HUES64 (cell line): ENCODE results near the gene PGLYRP4.

Experiments used
- H3K27ac ChIP-seq: 2 replicates; pipeline ENCODE4 v1.7.0; 2013; ENCODE audit warnings: low read depth, low read length, inconsistent platforms
- H3K27me3 ChIP-seq: 2 replicates; pipeline ENCODE4 v1.6.1; 2013; ENCODE audit warnings: mild to moderate bottlenecking, low read length; ENCODE audit not compliant: insufficient read depth
- H3K36me3 ChIP-seq: 2 replicates; pipeline ENCODE4 v1.6.1; 2013; ENCODE audit warnings: mild to moderate bottlenecking, low read length; ENCODE audit not compliant: insufficient read depth
- H3K4me1 ChIP-seq: 2 replicates; pipeline ENCODE4 v1.6.1; 2013; ENCODE audit warnings: mild to moderate bottlenecking, low read length, moderate library complexity; ENCODE audit not compliant: insufficient read depth
- H3K4me3 ChIP-seq: 2 replicates; pipeline ENCODE4 v1.5.1; 2013; ENCODE audit warnings: mild to moderate bottlenecking, low read length, moderate library complexity
- H3K9ac ChIP-seq: 2 replicates; pipeline ENCODE4 v1.6.1; 2013; ENCODE audit warnings: mild to moderate bottlenecking, low read depth, low read length
- H3K9me3 ChIP-seq: 2 replicates; pipeline ENCODE4 v1.6.1; 2013; ENCODE audit warnings: low read depth, low read length; ENCODE audit not compliant: insufficient read depth
- WGBS: fragments of 150-250, 120-280 bp; methylation state at CpG from one replicate; pipeline ENCODE4 v1.1.7; 2013; ENCODE audit warnings: missing lambda C conversion rate; 5-methylcytosine and 5-hydroxymethylcytosine counted together

Gene PGLYRP4

DNA sequence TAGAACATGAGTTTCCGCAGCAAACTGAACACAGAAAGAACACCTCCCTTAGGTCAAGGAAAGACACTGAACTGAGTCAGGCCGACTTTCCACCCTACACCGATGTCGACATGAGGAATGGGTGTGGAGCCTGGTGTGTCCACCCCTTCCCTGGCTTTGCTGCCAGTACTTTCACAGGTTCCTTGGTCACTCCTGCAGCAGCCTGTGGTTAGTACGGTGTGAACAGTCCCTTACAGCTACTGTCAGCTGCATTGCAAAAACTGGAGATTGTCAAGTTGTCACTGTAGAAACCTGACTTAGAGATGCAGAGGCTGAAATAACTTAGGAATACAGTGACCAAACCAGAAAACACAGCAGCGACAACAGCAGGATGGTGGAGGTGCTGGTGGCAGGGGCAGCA, 43.0 kb downstream of the PGLYRP4 start:
- no peak overlapping the region for H3K4me3 ChIP-seq
- 93% methylated on average over 6 of the region's 6 CpGs for WGBS
- H3K4me1 ChIP-seq: 0 out of 2 replicates have a peak, but pooled peaks cover 9% of the 10 kb centered on the region
- no peak overlapping the region for H3K27ac ChIP-seq
- H3K27me3 ChIP-seq: no peaks in the 10 kb centered on the region
- H3K9ac ChIP-seq: no peak overlapping the region
- no peaks in the 10 kb centered on the region for H3K9me3 ChIP-seq
- H3K36me3 ChIP-seq: no peaks in the 10 kb centered on the region

DNA sequence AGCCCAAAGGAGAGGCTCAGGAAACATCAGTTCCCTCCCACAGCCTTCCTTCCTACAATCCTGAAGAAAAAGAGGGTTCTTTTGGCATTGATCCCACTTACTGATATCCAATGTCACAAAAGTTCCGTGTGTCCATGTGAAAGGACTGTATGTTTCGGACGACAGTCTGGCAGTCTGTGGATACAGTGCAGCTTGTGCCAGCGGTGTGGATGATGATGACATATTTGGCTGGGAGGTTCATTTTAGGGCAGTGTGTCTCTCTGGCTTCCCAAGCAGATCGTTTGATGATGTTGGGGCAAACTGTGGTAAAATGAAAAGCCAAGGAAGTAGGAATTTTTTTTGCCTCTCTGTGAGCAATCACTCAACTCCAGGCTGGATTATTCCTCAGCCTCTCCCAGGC, 46.3 kb downstream of the PGLYRP4 start:
- Histone ChIP-seq H3K4me3 (no peak overlapping the region), H3K36me3 (no peaks in the 10 kb centered on the region), H3K27me3 (no peaks in the 10 kb centered on the region), H3K27ac (no peak overlapping the region), H3K9ac (no peak overlapping the region), H3K9me3 (no peaks in the 10 kb centered on the region), H3K4me1 (0 out of 2 replicates have a peak, but pooled peaks cover 9% of the 10 kb centered on the region)
- 88% methylated on average over 5 of the region's 5 CpGs for WGBS

DNA sequence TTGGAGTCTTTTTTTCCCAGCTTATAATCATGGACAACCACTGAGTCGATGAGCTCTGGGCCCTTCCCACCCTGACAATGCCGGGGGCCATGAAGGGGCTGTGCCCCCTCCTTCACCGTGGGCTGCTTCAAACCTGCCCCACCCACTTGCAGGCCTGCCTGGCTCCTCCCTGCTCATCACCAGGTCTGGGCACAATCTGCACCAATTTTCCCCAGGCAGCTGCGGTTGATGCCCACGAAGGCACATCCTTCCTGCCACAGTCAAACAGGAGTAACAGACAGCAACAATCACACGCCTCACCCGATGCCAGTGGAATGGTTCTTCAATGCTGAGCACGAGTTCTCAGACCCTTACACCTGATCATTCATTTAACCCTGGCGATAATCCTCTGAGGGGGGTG, 54.8 kb downstream of the PGLYRP4 start:
- WGBS: 89% methylated on average over 8 of the region's 9 CpGs
- H3K9ac ChIP-seq: no peak overlapping the region

DNA sequence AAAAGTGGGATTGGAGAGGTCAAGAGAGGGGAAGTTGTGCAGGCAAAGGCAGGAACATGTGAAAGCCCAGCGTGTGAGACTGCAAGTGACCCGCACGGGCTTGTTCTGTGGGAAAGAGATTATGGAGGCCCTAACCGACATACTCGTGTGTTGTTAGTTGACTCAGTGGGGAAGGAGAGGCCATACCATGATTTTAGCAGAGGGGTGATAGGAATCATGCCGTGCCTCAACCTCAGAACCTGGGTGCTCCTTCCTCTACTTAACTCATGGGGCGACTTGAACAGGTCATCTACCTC, 55.2 kb downstream of the PGLYRP4 start:
- no peaks in the 10 kb centered on the region for H3K4me1 ChIP-seq
- H3K4me3 ChIP-seq: no peak overlapping the region
- no peaks in the 10 kb centered on the region for H3K27me3 ChIP-seq

More for the DNA sequence above, 54.8 kb downstream of the PGLYRP4 start:
- H3K27ac ChIP-seq: no peak overlapping the region
- no peak overlapping the region for H3K4me3 ChIP-seq
- no peaks in the 10 kb centered on the region for H3K36me3 ChIP-seq
- no peaks in the 10 kb centered on the region for H3K27me3 ChIP-seq
- H3K9me3 ChIP-seq: no peaks in the 10 kb centered on the region
- H3K4me1 ChIP-seq: no peaks in the 10 kb centered on the region

DNA sequence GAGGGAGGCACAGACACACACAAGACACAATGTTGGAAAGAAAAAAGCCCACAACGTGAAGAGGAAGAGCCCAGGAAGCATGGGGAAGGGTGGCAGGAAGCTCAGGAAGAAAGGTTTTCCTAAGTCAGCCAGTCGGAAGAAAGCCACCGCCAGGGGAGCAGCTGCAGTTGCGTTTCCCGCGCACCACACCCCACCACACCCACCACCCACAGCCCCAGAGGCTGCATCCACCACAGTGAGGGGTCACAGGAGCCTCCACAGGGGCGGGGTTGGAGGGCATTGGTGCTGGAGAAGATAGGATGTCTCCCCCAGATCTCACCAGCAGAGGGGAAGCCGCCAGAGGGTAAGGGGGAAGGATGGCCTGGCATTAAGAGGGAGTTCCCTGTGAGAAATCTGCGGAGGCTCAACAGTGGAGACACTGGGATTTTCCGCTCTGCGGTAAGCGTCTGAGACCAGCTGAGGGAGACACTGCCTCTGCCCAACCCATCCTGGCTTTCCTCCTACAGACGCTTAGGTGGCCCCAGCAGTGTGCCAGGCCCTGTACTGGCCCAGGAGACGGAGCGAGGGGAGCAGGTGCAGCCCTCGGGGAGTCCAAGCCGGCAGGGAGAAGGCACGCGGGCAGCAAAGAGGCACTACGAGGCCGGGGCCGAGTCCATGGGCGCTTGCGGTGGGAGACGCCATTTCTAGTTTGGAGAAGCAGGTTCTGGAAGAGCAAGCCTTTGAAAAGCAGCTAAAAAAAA, 55.7 kb downstream of the PGLYRP4 start:
- H3K36me3 ChIP-seq: no peaks in the 10 kb centered on the region
- no peak overlapping the region for H3K9ac ChIP-seq
- H3K27ac ChIP-seq: no peak overlapping the region
- WGBS: 85% methylated on average over 25 of the region's 25 CpGs
- H3K4me3 ChIP-seq: no peak overlapping the region
- no peaks in the 10 kb centered on the region for H3K27me3 ChIP-seq
- no peaks in the 10 kb centered on the region for H3K4me1 ChIP-seq
- H3K9me3 ChIP-seq: no peaks in the 10 kb centered on the region

More for the DNA sequence above, 55.2 kb downstream of the PGLYRP4 start:
- Histone ChIP-seq H3K9ac (no peak overlapping the region), H3K27ac (no peak overlapping the region), H3K36me3 (no peaks in the 10 kb centered on the region), H3K9me3 (no peaks in the 10 kb centered on the region)
- WGBS: 91% methylated on average over 7 of the region's 7 CpGs

DNA sequence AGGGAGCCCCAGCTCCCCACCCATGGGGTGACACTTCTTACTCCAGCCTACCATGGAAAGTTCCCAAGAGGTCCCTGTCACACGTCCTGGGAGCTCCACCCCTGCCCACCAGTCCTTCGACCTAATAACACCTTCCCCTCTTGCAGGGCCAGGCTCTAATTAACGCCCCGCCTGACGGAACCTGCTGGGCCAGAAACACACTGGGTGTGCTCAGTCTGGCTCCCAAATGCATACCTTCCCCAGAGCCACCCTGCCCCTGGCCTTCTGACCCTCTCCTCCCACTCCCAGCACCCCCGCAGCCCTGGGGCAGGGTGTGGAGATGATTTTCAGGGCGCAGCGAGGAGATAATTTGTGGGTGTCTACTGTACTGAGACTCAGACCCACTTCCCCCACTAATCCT, 56.5 kb downstream of the PGLYRP4 start:
- whole genome bisulfite sequencing: 70% methylated on average over 5 of the region's 8 CpGs
- Histone ChIP-seq H3K4me3 (no peak overlapping the region), H3K4me1 (no peaks in the 10 kb centered on the region), H3K27ac (no peak overlapping the region), H3K27me3 (no peaks in the 10 kb centered on the region), H3K36me3 (no peaks in the 10 kb centered on the region), H3K9me3 (no peaks in the 10 kb centered on the region), H3K9ac (no peak overlapping the region)

DNA sequence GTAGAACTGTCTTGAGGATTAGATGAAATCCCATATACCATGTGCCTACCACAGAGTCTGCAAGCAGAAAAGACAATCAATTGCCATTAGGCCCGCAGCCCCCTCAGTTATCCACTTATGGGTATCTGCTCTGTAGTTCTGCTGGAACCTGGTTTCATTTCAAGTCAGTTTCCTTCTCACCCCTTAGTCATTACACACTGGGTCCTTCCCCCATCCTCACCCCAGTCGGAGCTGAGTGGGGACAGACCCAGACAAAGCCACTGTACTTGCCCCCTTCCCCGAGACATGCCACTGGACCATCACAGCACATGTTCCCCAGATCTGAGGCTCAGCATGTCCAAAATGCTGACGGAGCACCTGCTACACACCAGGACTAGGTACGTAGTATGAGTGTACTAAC, 57.1 kb downstream of the PGLYRP4 start:
- Histone ChIP-seq H3K27me3 (no peaks in the 10 kb centered on the region), H3K4me3 (no peak overlapping the region), H3K4me1 (no peaks in the 10 kb centered on the region), H3K36me3 (no peaks in the 10 kb centered on the region), H3K27ac (no peak overlapping the region), H3K9me3 (no peaks in the 10 kb centered on the region), H3K9ac (no peak overlapping the region)
- WGBS: 90% methylated on average over 5 of the region's 5 CpGs

DNA sequence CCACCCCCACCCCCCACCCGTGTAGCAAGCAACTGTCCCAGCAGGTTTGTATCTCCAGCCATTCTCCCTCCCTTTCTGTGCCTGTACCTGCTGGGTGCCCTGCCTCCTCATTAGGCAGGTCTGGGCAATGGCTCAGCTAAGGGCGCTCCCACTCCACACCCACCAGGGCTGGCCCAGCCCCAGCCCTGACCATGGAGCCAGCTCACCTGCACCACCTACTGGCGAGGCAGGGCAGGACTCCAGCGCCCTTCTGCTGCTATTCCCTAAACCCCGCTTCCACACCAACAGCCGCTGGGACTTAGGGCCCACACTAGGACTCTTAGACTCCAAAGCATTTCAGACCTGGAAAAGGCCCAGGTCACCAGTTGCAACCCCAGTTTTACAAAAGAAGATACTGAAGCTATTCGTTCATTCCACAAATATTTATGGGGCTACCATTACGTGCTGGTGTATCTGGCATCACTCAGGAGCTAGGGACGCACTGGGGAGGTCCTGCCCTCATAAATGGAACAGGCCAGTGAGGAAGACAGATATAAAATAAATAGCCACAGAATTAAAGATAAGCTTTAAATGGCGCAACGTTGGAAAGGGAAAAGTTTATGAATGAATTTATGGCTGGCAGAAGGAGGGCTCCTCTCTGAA, 59.9 kb downstream of the PGLYRP4 start:
- Histone ChIP-seq H3K27me3 (no peaks in the 10 kb centered on the region), H3K4me3 (no peak overlapping the region), H3K9me3 (no peaks in the 10 kb centered on the region), H3K9ac (no peak overlapping the region), H3K27ac (no peak overlapping the region), H3K36me3 (no peaks in the 10 kb centered on the region), H3K4me1 (no peaks in the 10 kb centered on the region)
- WGBS: 78% methylated on average over 10 of the region's 11 CpGs
